ENCODE data around the gene TOMT.

DNA sequence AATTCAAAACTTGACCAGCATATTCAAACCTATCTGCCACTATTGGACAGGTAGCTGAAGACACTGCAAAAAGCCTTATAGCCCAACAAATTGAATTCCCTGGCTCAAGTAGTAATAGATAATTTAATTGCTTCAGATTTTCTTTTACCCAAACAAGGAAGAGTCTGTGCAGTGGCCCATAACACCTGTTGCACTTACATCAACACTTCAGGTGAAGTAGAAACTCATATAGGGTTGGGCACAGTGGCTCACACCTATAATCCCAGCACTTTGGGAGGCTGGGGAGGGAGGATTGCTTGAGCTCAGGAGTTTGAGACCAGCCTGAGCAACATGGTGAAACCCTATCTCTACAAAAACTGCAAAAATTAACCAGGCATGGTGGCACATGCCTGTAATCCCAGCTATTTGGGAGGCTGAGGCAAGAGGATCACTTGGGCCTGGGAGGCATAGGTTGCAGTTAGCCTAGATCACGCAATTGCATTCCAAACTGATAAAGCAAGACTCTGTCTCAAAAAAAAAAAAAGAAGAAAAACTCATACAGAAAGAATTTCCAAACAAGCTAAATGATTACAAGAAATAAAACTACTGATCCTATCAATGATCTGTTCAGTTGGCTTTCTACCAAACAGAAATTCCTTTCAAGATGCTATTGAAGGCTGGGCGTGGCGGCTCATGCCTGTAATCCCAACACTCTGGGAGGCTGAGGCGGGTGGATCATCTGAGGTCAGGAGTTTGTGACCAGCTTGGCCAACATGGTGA lies 39.3 kb downstream of the TOMT start:
- TF ChIP-seq, protein P1, sequence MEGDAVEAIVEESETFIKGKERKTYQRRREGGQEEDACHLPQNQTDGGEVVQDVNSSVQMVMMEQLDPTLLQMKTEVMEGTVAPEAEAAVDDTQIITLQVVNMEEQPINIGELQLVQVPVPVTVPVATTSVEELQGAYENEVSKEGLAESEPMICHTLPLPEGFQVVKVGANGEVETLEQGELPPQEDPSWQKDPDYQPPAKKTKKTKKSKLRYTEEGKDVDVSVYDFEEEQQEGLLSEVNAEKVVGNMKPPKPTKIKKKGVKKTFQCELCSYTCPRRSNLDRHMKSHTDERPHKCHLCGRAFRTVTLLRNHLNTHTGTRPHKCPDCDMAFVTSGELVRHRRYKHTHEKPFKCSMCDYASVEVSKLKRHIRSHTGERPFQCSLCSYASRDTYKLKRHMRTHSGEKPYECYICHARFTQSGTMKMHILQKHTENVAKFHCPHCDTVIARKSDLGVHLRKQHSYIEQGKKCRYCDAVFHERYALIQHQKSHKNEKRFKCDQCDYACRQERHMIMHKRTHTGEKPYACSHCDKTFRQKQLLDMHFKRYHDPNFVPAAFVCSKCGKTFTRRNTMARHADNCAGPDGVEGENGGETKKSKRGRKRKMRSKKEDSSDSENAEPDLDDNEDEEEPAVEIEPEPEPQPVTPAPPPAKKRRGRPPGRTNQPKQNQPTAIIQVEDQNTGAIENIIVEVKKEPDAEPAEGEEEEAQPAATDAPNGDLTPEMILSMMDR (IDR thresholded peaks at IDR 0.05; ENCODE audit: insufficient read depth, low read depth, low read length): no peak
- no peak for TF ChIP-seq EZH2 (IDR thresholded peaks at IDR 0.05; ENCODE audit: insufficient read depth, low read length)

Measured in astrocyte (in vitro differentiated cells and primary cell).